Globus pallidus (tissue), 1 donor: ENCODE data around the gene OPRD1.

Experiments
- DNase-seq: peaks from one replicate; pipeline ENCODE4 v3.0.0-alpha.2; 2015; ENCODE audit warnings: low spot score

Gene OPRD1

DNA sequence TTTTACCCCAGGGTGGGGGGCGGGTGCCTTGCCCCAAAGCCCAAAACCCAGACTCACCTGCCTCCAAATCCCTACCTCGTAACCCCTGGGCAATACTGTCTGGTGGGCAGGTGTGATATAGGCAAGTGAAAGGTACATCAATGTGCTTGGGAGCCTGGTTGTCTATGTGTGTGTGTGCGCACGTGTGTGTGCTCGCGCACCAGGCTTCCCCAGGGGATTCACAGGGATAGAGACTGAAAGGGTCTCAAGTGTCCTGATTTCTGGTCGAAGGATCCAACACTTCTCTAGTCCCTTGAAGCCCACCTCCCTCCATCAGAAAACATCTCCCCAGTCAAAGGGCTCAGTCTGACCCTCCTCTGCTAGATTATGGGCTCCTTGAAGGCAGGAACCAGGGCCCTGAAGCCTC is 73.5 kb downstream of the OPRD1 start:
- DNase-seq: no peak

DNA sequence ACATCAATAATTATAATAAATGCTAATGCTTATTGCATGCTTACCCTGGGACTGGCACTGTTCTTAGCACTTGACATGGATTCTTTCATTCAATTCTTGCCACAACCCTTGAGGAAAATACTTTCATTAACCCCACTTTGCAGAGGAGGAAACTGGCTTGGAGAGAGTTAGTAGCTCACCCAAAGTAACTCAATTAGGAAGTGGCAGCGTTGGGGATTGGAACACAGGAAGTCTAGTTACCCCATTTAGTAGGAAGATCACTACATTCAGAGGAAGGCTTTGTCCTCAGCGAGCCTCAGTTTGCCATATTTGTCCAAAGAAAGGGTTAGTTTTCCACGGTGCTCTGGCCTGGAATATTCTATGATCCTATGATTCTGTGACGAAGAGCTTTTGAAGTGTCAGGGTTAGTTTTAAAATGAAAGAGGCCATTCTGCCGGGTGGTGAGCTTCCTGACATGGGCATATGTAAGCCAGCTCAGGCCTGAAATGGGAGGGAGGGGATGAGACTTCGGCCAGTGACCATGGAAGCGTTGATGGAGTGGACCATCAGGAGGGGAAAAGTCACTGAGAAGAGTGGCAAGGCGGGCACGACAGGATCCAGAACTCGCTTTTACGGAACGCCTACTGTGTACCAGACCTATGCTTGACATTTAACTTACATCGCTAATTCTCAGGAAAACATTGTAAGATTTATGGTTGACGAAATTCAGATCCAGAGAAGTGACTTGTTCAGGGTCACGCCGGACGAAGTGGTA is 74.2 kb downstream of the OPRD1 start:
- DNase-seq: no peak

DNA sequence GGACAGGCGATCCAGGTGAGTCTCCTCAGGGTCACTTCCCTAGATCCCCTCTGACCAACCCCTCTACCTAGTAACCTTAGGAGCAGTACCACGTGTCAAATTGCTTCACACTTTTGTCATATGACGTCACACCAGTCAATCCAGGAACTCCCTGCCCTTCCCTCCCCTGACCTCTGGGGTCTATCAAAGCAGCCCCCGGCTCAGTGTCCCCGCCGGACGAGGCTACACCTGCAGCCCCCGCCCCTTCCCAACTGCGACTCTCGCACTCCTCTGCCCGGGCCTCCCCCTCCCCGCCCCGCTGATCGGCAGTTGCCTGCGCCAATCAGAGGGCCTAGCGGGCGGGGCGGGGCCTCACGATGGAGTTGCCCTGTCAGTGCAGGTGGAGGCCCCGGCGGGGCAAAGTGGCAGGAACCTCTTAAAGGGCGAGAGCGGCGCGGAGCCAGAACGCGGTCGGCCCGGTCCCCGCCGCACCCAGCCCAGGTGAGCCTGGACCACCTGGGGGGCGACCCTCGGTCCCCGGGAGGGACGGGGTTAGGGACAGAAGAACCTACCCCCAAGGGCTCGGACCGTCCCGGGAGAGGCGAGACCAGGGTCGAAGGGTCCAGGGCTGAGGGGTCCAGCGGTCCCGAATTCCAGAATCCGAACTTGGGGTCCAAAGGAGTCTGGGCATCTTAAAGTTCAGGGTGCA is 74.9 kb downstream of the OPRD1 start:
- peak; percentile 45 for DNase-seq

DNA sequence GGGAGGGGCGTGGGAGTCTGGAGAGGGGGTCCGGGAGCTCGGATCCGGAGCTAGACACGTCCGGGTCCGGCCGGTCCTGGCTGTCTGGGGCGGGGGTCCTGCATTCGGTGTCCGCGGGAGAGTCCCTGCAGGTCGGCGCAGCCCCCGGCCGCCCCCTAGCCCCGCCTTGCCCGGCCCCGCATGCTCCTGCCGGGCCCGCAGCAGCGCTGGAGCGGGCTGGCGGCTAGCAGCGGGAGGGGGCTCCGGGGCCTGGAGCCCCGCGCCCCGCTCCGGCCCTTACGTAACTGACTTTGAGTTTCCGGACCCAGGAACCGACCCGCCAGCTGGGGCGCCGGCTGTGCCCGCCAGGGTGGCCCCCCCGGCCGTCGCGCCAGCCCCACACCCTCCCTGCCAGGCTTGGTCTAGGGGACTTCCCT is 75.5 kb downstream of the OPRD1 start:
- no peak for DNase-seq

DNA sequence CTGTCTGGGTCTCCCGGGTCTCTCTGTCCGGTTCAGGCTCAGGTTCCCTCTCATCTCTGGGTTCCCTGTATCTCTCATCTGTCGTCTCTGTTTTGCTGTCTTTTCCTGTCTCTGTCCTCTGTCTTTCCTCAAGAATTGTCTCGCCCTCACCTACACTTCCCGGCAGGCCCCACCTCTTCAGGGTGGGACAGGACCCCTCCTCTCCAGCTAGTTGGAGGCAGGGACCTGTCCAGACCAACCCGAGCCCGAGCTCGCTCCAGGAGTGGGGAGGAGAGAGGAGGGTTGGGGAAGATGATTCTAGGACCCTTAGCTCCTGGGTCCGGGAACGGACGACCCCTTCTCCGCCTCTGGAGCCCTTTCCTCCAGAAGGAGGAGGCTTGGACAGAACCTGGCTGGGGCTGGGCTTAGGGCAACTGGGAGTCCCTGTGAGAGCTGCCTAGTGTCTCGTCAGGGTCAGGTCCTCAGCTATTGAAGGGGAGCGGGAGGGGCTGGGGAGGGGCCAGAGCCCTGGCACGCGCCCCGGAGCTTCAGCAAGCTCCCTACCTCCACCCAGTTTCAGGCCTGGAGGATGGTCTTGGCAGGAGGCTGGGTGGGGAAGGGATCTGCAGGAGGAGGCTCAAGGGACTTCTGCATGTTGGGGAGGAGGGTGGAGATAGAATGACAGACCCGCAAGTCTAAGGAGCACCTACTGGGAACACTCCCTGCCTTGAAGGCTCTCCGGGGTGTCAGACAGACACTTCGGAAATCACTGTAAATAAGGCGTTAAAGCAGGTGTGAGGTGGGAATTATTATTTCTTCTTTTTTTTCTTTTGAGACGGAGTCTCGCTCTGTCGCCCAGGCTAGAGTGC is 76.1 kb downstream of the OPRD1 start:
- DNase-seq: no peak

DNA sequence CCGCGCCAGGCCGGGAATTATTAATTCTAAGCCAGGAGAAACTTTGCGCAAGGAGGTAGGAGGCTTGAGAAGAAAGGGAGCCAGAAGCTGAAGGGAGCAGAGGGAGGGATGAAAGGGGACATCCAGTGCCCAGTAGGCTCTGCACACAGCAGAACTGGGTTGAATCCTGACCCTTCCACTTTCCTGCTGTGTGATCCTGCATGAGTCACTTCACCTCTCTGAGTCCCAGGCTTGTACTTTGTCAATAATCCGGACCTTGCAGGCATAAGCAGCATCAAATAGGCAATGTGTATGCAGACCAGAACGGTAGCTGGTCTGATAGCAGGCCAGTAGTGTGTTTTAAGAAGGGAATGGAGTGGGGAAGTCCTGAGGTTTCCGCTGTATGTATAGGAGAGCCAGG is 76.9 kb downstream of the OPRD1 start:
- DNase-seq: no peak

DNA sequence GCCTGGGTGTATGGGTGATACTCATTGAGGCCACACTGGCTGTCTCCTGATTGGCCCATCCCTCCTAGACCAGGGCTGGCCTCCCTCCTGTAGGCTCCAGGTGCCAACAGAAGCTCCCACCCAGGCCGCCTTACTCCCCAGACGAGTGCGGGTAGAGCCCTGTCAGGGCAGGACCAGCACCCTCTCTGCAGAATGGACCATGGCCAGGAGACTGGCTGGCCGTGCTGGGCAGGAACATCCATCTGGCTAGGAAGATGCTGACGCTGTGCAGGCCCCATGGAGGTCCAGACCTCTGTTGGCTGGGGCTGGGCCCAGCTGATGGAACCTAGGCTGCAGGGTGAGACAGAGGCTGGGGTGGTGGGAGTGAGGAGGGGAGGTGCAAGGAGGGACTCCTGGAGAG is 77.4 kb downstream of the OPRD1 start:
- DNase-seq: no peak

DNA sequence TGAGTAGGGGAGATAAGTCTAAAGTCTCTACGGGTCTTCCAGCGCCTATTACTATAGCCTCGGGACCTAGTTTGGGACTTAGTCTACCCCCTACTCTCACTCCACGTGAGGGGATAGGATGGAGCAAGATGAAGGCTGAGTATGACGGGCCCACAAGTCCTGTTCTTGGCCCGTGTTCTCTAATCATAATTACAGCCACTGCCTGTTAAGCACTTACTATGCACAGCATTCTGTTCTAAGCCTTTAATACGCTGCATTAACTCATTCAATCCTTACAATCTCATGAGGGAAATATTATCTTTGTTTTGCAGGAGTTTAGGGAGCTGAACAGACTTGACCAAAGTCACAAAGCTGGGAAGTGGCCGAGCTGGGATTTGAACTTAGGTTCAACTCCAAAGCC is 78.5 kb downstream of the OPRD1 start:
- DNase-seq: no peak

DNA sequence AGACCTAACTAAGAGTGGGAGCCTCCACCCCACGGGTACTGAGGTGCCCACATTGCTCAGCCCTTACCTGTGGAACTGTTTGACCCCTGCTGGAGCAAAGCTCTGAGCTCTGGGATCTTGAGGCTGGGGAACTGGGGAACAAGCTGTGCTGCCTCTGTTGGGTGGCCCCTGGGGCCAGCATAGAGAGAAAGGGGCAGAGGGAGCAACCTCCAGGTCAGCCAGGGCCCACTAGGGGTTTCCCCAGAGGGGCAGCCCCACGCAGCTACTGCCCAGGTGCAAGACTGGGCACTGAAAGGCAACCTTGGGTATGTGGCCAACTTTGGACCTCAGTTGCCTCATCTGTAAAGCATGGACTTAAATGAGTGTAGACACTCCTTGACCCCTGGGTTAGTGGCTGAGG is 78.9 kb downstream of the OPRD1 start:
- DNase-seq: no peak

DNA sequence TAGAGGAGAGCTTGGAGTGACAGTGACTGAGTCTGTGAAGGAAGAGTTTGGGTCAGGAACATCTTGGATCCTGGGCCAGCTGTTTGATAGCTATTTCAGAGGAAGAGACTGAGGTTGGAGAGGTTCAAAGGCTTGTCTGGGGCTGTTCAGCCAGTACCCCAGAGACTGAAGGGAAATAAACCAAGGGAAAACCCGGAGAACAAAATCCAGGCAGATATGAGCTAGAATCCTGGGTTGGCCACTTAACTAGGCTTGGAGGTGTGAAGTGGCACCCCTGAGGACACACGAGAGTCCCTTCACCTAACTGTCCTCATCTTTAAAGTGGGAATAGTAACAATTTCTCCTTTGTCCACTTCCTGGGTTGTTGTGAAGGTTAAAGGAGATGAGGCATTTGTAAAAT is 79.3 kb downstream of the OPRD1 start:
- DNase-seq: no peak

DNA sequence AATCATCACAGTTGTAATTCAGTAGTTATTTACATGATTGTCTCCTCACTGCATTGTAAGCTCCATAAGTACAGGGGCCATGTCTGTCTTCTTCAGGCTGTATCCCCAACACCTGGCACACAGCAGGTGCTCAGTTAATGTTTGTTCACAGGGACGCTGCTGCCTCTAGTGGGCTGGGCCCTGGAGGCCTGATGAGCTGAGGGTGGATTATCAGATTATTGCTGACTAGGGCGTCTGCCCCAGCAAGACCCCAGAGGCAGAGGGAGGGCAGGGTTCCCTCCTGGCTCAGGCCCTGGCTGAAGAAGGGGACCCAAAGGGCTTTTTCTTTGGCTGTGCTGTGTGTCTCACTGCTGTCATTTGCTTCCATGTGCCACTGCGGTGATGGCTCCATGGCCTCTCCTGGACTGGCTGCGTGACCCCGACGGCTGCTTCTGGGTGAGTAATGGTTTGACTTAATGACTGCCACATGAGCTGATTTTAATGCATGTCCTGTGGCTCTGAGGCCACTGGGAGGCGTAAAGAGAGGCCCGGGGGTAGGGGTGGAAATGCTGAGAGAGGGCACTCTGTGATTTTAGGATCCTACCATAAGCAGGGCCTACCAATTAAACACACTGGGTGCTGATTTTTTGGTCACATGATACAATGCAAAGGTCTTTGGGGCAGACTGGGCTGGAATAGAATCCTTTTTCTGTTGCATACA is 81.6 kb downstream of the OPRD1 start:
- no peak for DNase-seq

DNA sequence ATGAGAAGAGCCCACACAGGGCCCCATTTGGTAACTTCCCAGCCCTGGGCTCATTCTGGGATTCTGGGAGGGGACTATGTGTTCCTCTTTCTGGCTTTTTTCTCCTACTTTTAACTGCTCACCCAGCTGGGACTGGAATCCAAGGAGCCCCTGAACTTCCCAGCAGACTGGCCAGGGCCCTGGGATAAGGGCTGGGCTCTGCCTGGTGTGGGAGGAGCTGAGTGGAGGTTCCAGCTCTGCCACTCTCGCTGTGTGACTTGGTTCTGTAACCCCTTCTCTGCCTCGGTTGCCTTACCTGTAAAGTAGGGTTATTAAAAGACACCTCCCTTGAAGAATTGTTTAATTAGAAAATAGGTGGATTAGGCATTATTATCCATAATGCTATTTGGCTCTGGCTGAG is 82.8 kb downstream of the OPRD1 start:
- no peak for DNase-seq

DNA sequence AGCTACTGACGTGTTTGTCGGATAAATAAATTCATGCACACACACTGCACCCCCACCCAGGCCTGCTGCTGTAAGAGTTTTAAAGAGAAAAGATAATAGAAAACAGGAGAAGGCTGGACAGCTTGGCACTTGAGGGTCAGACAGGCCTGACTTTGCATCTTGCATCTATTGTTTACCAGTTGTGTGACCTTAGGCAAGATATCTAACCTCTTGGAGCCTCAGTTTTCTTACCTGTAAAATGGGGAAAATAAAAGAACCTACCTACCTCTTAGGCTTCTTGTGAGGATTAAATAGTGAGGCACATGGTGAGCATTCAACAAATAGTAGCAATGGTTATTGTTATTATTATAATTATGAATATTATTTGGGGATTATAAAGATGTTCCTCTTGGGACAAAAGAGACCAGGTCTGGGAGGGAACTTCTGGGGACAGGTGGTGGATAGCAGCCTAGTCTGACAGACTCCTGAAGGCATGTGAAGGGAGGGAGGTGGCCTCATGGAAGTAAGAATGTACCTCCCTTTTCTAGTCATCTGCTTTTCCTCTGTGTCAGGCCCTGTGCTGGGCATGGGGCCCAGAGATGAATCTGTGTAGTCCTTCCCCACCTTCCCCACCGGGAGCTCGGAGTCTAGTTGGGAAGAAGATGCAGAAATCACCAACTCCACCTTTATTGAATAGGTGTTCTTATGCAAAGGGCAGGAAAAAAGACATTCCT is 84.1 kb downstream of the OPRD1 start:
- DNase-seq: no peak

DNA sequence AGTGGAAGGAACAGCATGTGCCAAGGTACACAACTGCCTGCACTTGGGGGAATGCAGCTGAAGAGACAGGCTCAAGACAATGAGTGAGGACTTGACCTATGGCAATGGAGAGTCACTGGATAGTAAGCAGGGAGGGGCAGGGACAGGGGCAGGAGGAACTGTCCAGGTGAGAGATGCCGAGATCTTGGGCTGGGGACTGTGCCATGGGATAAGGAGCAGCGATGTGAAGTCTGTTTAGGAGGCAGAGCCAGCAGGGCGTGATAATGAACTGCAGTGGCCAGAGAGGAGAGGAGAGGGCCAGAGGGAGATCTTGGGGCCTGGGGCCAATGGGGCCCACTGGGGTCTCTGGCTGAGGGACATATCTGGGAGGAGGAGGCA is 84.6 kb downstream of the OPRD1 start:
- DNase-seq: no peak

DNA sequence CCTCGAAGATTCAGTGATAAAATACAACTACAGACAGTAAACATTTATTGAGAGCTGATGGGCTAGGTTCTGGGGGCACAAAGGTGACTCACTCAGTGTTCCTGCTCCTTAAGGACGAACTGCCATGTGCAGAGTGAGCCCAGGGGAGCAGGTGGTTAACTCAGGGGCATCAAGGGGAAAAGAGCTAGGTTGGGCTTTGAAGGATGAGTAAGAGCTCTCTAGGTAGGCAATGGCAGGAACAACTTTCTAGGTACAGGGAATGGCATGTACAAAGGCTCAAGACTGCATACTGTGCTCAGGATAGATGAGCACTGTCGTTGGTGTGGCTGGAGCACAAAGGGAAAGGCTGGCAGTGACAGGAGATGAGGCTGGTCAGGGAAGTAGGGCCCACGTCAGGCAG is 85.8 kb downstream of the OPRD1 start:
- DNase-seq: no peak

DNA sequence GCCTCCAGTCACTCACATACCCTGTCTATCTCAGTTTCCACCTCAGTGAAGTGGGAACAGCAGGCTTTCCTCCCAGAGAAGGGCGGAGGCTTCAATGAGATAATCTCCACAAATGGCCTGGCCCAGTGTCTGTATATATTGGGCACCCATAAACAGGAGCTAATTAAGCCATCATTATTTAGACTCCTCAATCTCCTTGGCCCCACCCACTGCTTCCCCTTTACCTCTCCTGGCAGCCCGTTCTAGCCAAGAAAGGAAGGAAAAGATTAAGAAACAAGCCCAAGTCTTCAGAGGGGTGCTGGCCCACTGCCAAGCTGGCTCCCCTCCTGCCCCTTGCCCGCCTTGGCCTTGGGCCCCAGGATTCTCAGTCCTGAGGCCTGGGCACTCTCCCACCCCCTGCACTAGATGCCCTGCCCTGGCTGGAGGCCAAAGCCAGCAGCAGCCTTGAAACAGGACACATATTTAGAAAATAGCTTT is 86.5 kb downstream of the OPRD1 start:
- DNase-seq: no peak

DNA sequence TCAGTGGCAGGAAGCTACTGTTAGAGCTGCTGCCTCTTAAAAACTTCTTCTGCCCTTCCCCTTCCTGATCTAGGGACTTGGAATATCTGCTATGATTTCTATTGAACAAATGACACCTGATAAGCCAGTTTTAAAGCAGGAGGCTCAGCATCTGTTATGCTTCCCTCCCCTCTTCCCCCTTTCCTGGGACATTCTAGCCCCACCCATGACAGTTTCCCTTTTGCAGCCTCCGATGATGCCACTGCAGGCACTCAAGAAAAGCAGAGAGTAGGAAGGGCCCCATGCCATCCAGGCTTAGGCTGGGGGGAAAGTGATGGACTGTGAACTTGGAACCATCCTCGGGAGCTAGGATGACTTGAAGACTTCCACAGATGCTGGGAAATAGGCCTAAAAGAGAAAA is 87.3 kb downstream of the OPRD1 start:
- no peak for DNase-seq

DNA sequence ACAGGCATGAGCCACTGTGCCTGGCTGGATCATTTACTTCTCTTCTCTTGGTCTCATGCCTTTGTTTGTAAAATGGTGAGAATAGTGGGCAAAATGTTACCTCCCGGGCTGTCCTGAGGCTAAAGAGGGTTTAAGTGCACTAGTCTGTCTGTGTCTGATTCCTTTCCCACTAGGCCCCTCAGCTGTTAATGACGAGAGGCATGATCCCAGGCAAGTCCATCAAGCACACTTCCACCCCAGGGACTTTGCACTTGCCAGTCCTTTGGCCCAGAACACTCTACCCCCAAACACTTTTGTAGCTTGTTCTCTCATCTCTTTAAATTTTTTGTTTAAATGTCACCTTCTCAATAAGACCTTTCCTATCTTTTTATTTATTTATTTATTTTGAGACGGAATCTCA is 88.6 kb downstream of the OPRD1 start:
- DNase-seq: no peak

DNA sequence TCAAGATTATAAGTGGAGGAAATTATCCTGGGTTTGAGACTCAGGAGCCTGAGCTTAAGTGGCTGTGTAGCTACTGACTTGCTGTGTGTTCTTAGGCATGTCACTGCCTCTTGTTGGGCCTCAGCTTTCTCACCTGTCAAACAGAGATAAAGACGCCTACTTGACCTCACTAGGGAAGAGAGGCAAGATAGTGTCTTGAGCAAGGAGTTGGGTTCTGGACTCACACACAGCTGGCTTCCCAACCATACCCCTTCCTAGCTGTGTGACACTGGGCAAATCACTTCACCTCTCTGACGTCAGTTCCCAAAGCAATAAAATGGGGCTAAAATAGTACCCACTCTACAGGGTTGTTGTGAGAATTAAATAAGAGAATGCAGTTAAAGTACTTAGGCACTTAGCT is 90.8 kb downstream of the OPRD1 start:
- no peak for DNase-seq

DNA sequence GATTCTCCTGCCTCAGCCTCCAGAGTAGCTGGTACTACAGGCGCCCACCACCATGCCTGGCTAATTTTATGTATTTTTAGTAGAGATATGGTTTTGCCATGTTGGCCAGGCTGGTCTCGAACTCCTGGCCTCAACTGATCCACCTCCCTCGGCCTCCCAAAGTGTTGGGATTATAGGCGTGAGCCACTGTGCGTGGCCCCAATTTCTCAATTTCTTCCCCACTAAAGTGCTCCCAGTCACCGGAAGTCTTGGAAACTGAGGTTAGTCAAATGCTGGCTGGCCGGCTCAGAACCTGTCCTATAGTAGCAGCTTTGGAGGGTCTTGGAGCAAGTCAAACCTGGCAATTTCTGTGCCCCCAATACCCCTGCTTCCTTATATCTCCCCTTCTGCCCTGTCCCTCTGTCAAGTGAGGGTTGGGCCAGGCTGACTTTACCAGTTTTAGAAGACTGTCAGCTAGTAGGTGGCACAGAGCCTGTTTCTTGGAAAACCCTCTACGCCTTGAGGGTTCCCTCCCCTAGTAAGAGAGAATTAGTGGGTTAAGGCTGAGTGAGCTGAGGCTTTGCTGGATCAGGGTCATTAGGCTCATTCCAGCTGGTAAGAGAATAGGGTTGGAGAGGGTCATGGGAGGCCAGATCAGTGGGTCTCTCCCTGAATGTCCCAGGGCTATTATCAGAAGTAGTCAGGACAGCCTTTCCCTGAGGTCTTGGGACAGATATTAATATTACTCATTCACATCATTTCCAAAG is 94.1 kb downstream of the OPRD1 start:
- DNase-seq: no peak

DNA sequence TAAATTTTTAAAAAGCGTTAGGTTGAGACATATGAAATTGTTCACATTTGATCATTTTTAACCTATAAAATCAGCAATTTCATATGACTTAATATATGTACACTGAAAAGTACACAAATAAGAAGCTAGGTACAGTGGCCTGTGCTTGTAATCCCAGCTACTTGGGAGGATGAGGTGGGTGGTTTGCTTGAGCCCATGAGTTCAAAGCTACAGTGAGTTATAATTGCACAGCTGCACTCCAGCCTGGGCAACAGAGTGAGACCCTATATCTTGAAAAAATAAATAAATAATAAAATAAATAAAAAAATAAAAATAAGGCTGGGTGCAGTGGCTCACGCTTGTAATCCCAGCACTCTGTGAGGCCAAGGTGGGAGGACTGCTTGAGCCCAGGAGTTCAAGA is 97.2 kb downstream of the OPRD1 start:
- no peak for DNase-seq
